RWPE1 (cell line): ENCODE data around the gene HBG2.
A peak's percentile ranks its signal among the peaks of the same experiment; 100 is the strongest.

Source experiments
- CTCF ChIA-PET: fragments of 350-600 bp; sonication (Branson Sonifier 250); formaldehyde crosslinking; extraction: SDS; loops from one replicate; lab custom pipeline; 2021; lab: Yijun Ruan, JAX
- POLR2A ChIA-PET: fragments of 400-600 bp; formaldehyde crosslinking; extraction: SDS; loops from one replicate; lab custom pipeline; 2020; ENCODE audit warnings: antibody characterized with exemption; ENCODE audit not compliant: low non-redundant PET; lab: Yijun Ruan, JAX
- DNase-seq: peaks from one replicate; pipeline ENCODE4 v3.0.0; 2012; ENCODE audit warnings: low spot score
- H3K27ac ChIP-seq: fragments of 450-650 bp; 2 replicates; pipeline ENCODE4 v1.5.1; 2017
- TF ChIP-seq, protein P1 (sequence below): fragments of 450-650 bp; conservative IDR thresholded peaks from 2 replicates; pipeline ENCODE4 v1.5.1; 2017; ENCODE audit warnings: low read depth, mild to moderate bottlenecking

HBG2 gene

DNA sequence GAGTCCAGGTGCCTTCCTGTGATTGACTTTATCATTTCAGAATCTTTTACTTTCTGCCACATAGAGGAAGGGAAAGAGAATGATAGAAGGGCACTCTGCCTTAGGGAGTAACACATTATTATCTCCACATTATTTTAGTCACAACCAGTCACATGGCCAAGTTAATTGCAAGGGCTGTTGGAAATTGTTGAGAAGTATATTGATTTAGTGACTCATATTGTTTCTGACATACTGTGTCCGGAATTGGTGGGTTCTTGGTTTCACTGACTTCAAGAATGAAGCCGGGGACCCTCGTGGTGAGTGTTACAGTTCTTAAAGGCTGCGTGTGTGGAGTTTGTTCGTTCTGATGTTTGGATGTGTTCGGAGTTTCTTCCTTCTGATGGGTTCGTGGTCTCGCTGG is 38.4 kb upstream of the HBG2 start:
- ChIA-PET POLR2A (no interaction called here), CTCF (interaction anchor here (0.6 kb wide), 1 partner anchor 45 kb away, joined by 3 read pairs; no protein-coding TSS in a partner anchor)
- no peak overlapping the region for H3K27ac ChIP-seq
- no peak for DNase-seq
- TF ChIP-seq, protein P1, sequence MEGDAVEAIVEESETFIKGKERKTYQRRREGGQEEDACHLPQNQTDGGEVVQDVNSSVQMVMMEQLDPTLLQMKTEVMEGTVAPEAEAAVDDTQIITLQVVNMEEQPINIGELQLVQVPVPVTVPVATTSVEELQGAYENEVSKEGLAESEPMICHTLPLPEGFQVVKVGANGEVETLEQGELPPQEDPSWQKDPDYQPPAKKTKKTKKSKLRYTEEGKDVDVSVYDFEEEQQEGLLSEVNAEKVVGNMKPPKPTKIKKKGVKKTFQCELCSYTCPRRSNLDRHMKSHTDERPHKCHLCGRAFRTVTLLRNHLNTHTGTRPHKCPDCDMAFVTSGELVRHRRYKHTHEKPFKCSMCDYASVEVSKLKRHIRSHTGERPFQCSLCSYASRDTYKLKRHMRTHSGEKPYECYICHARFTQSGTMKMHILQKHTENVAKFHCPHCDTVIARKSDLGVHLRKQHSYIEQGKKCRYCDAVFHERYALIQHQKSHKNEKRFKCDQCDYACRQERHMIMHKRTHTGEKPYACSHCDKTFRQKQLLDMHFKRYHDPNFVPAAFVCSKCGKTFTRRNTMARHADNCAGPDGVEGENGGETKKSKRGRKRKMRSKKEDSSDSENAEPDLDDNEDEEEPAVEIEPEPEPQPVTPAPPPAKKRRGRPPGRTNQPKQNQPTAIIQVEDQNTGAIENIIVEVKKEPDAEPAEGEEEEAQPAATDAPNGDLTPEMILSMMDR, result no peak

DNA sequence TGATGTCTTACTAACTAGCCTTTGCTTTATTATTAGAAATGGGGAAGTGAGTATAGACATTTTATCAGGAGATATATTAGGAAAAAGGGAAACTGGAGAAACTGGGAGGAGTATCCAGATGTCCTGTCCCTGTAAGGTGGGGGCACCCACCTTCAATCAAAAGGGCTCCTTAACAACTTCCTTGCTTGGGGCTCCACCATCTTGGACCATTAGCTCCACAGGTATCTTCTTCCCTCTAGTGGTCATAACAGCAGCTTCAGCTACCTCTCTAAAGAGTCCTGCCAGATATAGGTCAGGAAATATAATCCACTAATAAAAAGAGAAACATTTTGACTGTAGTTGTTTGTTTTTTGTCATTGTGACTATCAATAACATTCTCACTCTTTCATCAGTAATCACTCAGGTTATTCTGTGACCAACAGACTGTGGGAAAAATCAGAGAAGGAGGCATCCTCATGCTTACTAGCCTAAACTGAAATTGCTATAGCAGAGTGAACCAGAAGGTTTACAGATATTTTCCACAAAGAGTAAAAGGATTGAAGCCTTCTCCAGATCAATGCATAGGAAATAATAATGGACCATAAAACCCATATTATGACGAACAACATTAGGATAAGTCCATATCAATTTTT is 36.7 kb upstream of the HBG2 start:
- TF ChIP-seq, protein P1, result peak; percentile 54
- POLR2A ChIA-PET, result no interaction called here
- DNase-seq, result peak; percentile 33
- no peak overlapping the region for H3K27ac ChIP-seq
- CTCF ChIA-PET, result interaction anchor here (0.6 to 1.3 kb wide), 9 partner anchors 9 to 665 kb away, joined by 3 to 5 read pairs (median 3); partner anchors contain the start of gene OR51D1

DNA sequence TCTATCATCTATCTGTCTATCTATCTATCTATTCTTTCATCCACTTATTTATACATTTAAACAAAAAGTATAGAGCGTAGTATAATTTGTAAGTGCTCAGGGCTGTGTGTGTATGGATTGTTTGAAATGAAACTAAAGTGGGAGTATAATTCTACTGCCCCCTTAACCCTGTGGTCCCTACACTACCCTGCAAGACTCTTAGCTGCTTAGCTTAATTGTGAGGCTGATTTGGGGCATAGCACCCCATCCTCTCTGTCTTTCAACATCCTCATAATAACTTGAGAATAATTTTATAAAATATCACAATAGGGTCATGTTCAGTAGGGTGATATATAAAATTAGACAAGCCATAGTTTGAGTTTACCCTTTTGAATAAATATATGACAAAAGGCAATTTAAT is 35.5 kb upstream of the HBG2 start:
- CTCF ChIA-PET, result no interaction called here
- no peak for DNase-seq
- POLR2A ChIA-PET, result no interaction called here
- H3K27ac ChIP-seq, result no peak overlapping the region
- TF ChIP-seq, protein P1, result no peak

DNA sequence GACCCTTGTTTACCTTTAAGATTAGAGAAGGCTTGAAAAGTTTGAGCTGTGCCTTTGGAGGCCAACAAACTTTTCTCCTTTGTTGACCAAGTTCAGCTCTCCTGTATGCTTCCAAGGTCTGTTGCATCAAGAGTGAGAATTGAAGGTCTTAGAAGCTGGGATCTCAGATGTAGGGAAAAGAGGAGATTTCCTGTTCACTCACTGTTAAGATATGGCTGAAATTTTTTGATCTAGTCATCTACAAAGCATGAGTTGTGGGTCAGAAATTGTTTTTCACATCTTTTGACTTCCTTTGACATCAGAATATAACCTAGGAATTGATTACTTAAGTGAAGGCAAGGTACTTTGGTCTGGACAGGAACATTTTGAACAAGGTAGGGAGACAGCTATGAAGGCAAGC is 35.1 kb upstream of the HBG2 start:
- TF ChIP-seq, protein P1, result no peak
- DNase-seq, result no peak
- CTCF ChIA-PET, result interaction anchor here (0.6 to 0.8 kb wide), 2 partner anchors 8 to 662 kb away, joined by 3 read pairs; no protein-coding TSS in a partner anchor
- POLR2A ChIA-PET, result no interaction called here
- no peak overlapping the region for H3K27ac ChIP-seq

DNA sequence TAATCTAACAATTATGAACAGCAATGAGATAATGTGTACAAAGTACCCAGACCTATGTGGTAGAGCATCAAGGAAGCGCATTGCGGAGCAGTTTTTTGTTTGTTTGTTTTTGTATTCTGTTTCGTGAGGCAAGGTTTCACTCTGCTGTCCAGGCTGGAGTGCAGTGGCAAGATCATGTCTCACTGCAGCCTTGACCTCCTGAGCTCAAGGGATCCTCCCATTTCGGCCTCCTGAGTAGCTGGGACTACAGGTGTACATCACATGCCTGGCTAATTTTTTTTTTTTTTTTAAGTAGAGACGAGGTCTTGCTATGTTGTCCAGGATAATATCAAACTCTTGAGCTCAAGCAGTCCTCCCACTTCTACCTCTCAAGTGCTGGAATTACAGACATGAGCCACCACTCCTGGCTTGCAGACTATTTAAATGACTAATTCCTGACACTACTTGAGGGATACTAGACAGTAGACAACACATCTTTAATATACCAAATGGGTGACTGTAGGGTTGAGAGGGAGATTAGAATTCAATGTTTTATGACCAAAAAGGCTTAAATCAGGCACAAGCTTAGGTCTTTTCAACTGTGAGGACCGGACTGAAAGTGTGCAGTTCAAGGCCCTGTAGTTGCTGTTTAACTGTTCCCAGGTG is 34.4 kb upstream of the HBG2 start:
- POLR2A ChIA-PET, result no interaction called here
- CTCF ChIA-PET, result interaction anchor here (0.6 to 0.8 kb wide), 2 partner anchors 8 to 661 kb away, joined by 3 read pairs; no protein-coding TSS in a partner anchor
- DNase-seq, result no peak
- no peak overlapping the region for H3K27ac ChIP-seq
- TF ChIP-seq, protein P1, result no peak

DNA sequence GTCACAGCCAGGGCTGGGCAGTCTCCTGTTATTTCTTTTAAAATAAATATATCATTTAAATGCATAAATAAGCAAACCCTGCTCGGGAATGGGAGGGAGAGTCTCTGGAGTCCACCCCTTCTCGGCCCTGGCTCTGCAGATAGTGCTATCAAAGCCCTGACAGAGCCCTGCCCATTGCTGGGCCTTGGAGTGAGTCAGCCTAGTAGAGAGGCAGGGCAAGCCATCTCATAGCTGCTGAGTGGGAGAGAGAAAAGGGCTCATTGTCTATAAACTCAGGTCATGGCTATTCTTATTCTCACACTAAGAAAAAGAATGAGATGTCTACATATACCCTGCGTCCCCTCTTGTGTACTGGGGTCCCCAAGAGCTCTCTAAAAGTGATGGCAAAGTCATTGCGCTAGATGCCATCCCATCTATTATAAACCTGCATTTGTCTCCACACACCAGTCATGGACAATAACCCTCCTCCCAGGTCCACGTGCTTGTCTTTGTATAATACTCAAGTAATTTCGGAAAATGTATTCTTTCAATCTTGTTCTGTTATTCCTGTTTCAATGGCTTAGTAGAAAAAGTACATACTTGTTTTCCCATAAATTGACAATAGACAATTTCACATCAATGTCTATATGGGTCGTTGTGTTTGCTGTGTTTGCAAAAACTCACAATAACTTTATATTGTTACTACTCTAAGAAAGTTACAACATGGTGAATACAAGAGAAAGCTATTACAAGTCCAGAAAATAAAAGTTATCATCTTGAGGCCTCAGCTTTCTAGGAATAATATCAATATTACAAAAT is 33.7 kb upstream of the HBG2 start:
- ChIA-PET POLR2A (no interaction called here), CTCF (no interaction called here)
- no peak for DNase-seq
- TF ChIP-seq, protein P1, result no peak
- H3K27ac ChIP-seq, result no peak overlapping the region
